SH-SY5Y (cell line): ENCODE measurements around the gene DNAH1.

Experiments used
- GATA2 ChIP-seq: IDR thresholded peaks from 2 replicates; pipeline ENCODE4 v1.6.1; 2011; ENCODE audit warnings: mild to moderate bottlenecking, low read depth, low read length
- GATA3 ChIP-seq: IDR thresholded peaks from 2 replicates; pipeline ENCODE4 v1.6.1; 2011; ENCODE audit warnings: low read depth, mild to moderate bottlenecking, low read length, moderate library complexity

- no peak for TF ChIP-seq GATA2
- no peak for TF ChIP-seq GATA3
Measured at GRCh38 chr3:52437326-52438103, 121.4 kb downstream of the DNAH1 start.
